Immature natural killer cell (primary cell): ENCODE measurements around the gene FCRL1. TPM values are rescaled to one million over a fixed set of nuclear protein-coding genes. Genes with fewer than 3 reads are reported as not detected.

ENCODE experiments used
- DNase-seq, 3 donors: peaks; one replicate each; pipeline ENCODE4 v3.0.0; 2022; ENCODE audit warnings: mixed read lengths in 1 of 3
- H3K27ac Mint-ChIP-seq, 6 donors: one replicate each; pipeline ENCODE4 v1.8.0; 2020; ENCODE audit warnings: mixed read lengths in 6 of 6, mild to moderate bottlenecking in 5 of 6, inconsistent platforms in 4 of 6, moderate library complexity in 3 of 6
- H3K27me3 Mint-ChIP-seq, 3 donors: one replicate each; pipeline ENCODE4 v1.8.0; 2020 to 2021; ENCODE audit warnings: low read depth in 3 of 3, mild to moderate bottlenecking in 3 of 3, mixed read lengths in 3 of 3, moderate library complexity in 3 of 3, inconsistent platforms in 1 of 3
- H3K36me3 Mint-ChIP-seq, 3 donors: one replicate each; pipeline ENCODE4 v1.8.0; 2020; ENCODE audit warnings: mixed read lengths in 3 of 3, inconsistent platforms in 2 of 3, mild to moderate bottlenecking in 2 of 3
- H3K4me1 Mint-ChIP-seq, 2 donors: one replicate each; pipeline ENCODE4 v1.8.0; 2020; ENCODE audit warnings: inconsistent platforms in 2 of 2, mild to moderate bottlenecking in 2 of 2, mixed read lengths in 2 of 2, moderate library complexity in 1 of 2
- H3K4me3 Mint-ChIP-seq, 5 donors: one replicate each; pipeline ENCODE4 v1.8.0; 2020; ENCODE audit warnings: mild to moderate bottlenecking in 5 of 5, mixed read lengths in 5 of 5, inconsistent platforms in 3 of 5, moderate library complexity in 3 of 5
- H3K9me3 Mint-ChIP-seq, 6 donors: one replicate each; pipeline ENCODE4 v1.8.0; 2020; ENCODE audit warnings: mild to moderate bottlenecking in 6 of 6, mixed read lengths in 6 of 6, inconsistent platforms in 4 of 6, moderate library complexity in 3 of 6
- polyA plus RNA-seq, 3 donors: library from polyadenylated mRNA; unstranded; fragments of 300-500 nt; fragmentation: Illumina TruSeq; gene quantifications; one replicate each; pipeline ENCODE4 v1.2.3, GENCODE V29; 2021

Gene FCRL1
- polyA plus RNA-seq, 3 donors from 2014 or later: 0.09 to 0.41 (median 0.39) TPM

GRCh38 chr1:157781048-157781447 is 38.9 kb downstream of the FCRL1 start:
- H3K4me3 Mint-ChIP-seq: no peak overlapping the region
- H3K36me3 Mint-ChIP-seq: no peaks in the 10 kb centered on the region
- peaks cover 0 to 4% (median 2%) of the 10 kb centered on the region in 3 donors for H3K27me3 Mint-ChIP-seq
- DNase-seq: no peak
- no peak overlapping the region for H3K27ac Mint-ChIP-seq
- peaks cover 0 to 1% (median 0%) of the 10 kb centered on the region in 6 donors for H3K9me3 Mint-ChIP-seq
- H3K4me1 Mint-ChIP-seq: peaks cover 6 to 7% of the 10 kb centered on the region in 2 donors

GRCh38 chr1:157776971-157777391 is 42.9 kb downstream of the FCRL1 start, which contains the start of gene FCRL2:
Gene FCRL2 (minus strand): TSS chr1:157777132. CDS start chr1:157777073, 59 bp downstream.
- H3K4me1 Mint-ChIP-seq: peaks cover 24 to 29% of the 10 kb centered on the region in 2 donors
- no peaks in the 10 kb centered on the region for H3K36me3 Mint-ChIP-seq
- no peak within 1 kb of the TSS for H3K4me3 Mint-ChIP-seq
- peaks cover 0 to 1% (median 0%) of the 10 kb centered on the region in 6 donors for H3K9me3 Mint-ChIP-seq
- H3K27me3 Mint-ChIP-seq: peaks cover 0 to 5% (median 2%) of the 10 kb centered on the region in 3 donors
- no peak within 1 kb of the TSS for H3K27ac Mint-ChIP-seq
- DNase-seq: no peak

- no peak for DNase-seq
- Mint-ChIP-seq H3K4me3 (no peak overlapping the region), H3K4me1 (peaks cover 29 to 46% of the 10 kb centered on the region in 2 donors), H3K36me3 (no peaks in the 10 kb centered on the region), H3K9me3 (no peaks in the 10 kb centered on the region), H3K27ac (no peak overlapping the region), H3K27me3 (peaks cover 0 to 5% (median 2%) of the 10 kb centered on the region in 3 donors)
These were observed 44.6 kb downstream of the FCRL1 start for GRCh38 chr1:157775101-157775870.

GRCh38 chr1:157774412-157774811 is 45.5 kb downstream of the FCRL1 start:
- H3K4me1 Mint-ChIP-seq: peaks cover 35 to 53% of the 10 kb centered on the region in 2 donors
- no peaks in the 10 kb centered on the region for H3K36me3 Mint-ChIP-seq
- DNase-seq: no peak
- H3K9me3 Mint-ChIP-seq: no peaks in the 10 kb centered on the region
- H3K27me3 Mint-ChIP-seq: peaks cover 0 to 5% (median 5%) of the 10 kb centered on the region in 3 donors
- no peak overlapping the region for H3K4me3 Mint-ChIP-seq
- H3K27ac Mint-ChIP-seq: no peak overlapping the region

- H3K4me3 Mint-ChIP-seq: peak overlapping the region in 3 of 5 donors; percentile 0 to 20 (median 16)
- no peaks in the 10 kb centered on the region for H3K9me3 Mint-ChIP-seq
- peak; percentile 41 to 54 (median 52) for DNase-seq
- H3K36me3 Mint-ChIP-seq: no peaks in the 10 kb centered on the region
- peaks cover 35 to 59% of the 10 kb centered on the region in 2 donors for H3K4me1 Mint-ChIP-seq
- H3K27me3 Mint-ChIP-seq: peaks cover 0 to 5% (median 5%) of the 10 kb centered on the region in 3 donors
- H3K27ac Mint-ChIP-seq: peak overlapping the region in 2 of 6 donors; percentile 12 to 31
These were observed 46.2 kb downstream of the FCRL1 start for GRCh38 chr1:157773493-157774350.

GRCh38 chr1:157771661-157772425 is 48.1 kb downstream of the FCRL1 start:
- Mint-ChIP-seq H3K27ac (peak overlapping the region in 4 of 6 donors; percentile 13 to 71 (median 52)), H3K36me3 (no peaks in the 10 kb centered on the region), H3K4me1 (peaks cover 35 to 54% of the 10 kb centered on the region in 2 donors)

GRCh38 chr1:157770442-157771043 is 49.4 kb downstream of the FCRL1 start:
- Mint-ChIP-seq H3K36me3 (no peaks in the 10 kb centered on the region), H3K9me3 (no peaks in the 10 kb centered on the region), H3K4me1 (peaks cover 35 to 51% of the 10 kb centered on the region in 2 donors), H3K27ac (peak overlapping the region in 2 of 6 donors; percentile 53 to 59), H3K4me3 (no peak overlapping the region), H3K27me3 (peaks cover 0 to 5% (median 5%) of the 10 kb centered on the region in 3 donors)
- no peak for DNase-seq

More at GRCh38 chr1:157771661-157772425, 48.1 kb downstream of the FCRL1 start:
- H3K9me3 Mint-ChIP-seq: no peaks in the 10 kb centered on the region
- H3K4me3 Mint-ChIP-seq: peak overlapping the region in 1 of 5 donors; percentile 3
- DNase-seq: no peak
- peaks cover 0 to 5% (median 5%) of the 10 kb centered on the region in 3 donors for H3K27me3 Mint-ChIP-seq

GRCh38 chr1:157766792-157767191 is 53.1 kb downstream of the FCRL1 start:
- Mint-ChIP-seq H3K4me1 (peaks cover 41 to 59% of the 10 kb centered on the region in 2 donors), H3K27me3 (peaks cover 2 to 4% (median 4%) of the 10 kb centered on the region in 3 donors), H3K27ac (peak overlapping the region in 3 of 6 donors; percentile 18 to 59 (median 18)), H3K9me3 (peaks cover 0 to 2% (median 0%) of the 10 kb centered on the region in 6 donors), H3K4me3 (no peak overlapping the region), H3K36me3 (no peaks in the 10 kb centered on the region)
- DNase-seq: no peak

- Mint-ChIP-seq H3K36me3 (peaks cover 5% of the 10 kb centered on the region in 3 donors), H3K9me3 (peaks cover 0 to 5% (median 0%) of the 10 kb centered on the region in 6 donors), H3K27ac (no peak overlapping the region), H3K4me3 (no peak overlapping the region), H3K27me3 (peaks cover 0 to 3% (median 2%) of the 10 kb centered on the region in 3 donors), H3K4me1 (peaks cover 11 to 15% of the 10 kb centered on the region in 2 donors)
- DNase-seq: no peak
These were observed 61.9 kb downstream of the FCRL1 start for GRCh38 chr1:157758018-157758417.

- Mint-ChIP-seq H3K4me1 (peaks cover 5 to 7% of the 10 kb centered on the region in 2 donors), H3K27ac (no peak overlapping the region), H3K36me3 (peaks cover 5 to 10% (median 7%) of the 10 kb centered on the region in 3 donors), H3K27me3 (no peaks in the 10 kb centered on the region), H3K4me3 (no peak overlapping the region), H3K9me3 (peaks cover 0 to 5% (median 0%) of the 10 kb centered on the region in 6 donors)
- DNase-seq: no peak
These were observed 66.3 kb downstream of the FCRL1 start for GRCh38 chr1:157753611-157754010.

GRCh38 chr1:157751283-157751682 is 68.6 kb downstream of the FCRL1 start:
- peaks cover 0 to 7% (median 5%) of the 10 kb centered on the region in 3 donors for H3K36me3 Mint-ChIP-seq
- DNase-seq: no peak
- H3K27me3 Mint-ChIP-seq: no peaks in the 10 kb centered on the region
- H3K9me3 Mint-ChIP-seq: peaks cover 0 to 5% (median 0%) of the 10 kb centered on the region in 6 donors
- no peak overlapping the region for H3K4me3 Mint-ChIP-seq
- peak overlapping the region in 1 of 6 donors; percentile 4 for H3K27ac Mint-ChIP-seq
- peaks cover 23 to 31% of the 10 kb centered on the region in 2 donors for H3K4me1 Mint-ChIP-seq

GRCh38 chr1:157748262-157748817 is 71.6 kb downstream of the FCRL1 start:
- peak overlapping the region in 5 of 6 donors; percentile 6 to 37 (median 29) for H3K27ac Mint-ChIP-seq
- H3K4me1 Mint-ChIP-seq: peaks cover 23 to 35% of the 10 kb centered on the region in 2 donors
- H3K4me3 Mint-ChIP-seq: no peak overlapping the region
- no peak for DNase-seq
- peaks cover 0 to 7% (median 5%) of the 10 kb centered on the region in 3 donors for H3K36me3 Mint-ChIP-seq
- peaks cover 0 to 5% (median 0%) of the 10 kb centered on the region in 6 donors for H3K9me3 Mint-ChIP-seq
- no peaks in the 10 kb centered on the region for H3K27me3 Mint-ChIP-seq
